SH-SY5Y (cell line): Measurements from ENCODE around the gene LONP1.

Experiments used
- GATA2 ChIP-seq: IDR thresholded peaks from 2 replicates; pipeline ENCODE4 v1.6.1; 2011; ENCODE audit warnings: mild to moderate bottlenecking, low read depth, low read length
- GATA3 ChIP-seq: IDR thresholded peaks from 2 replicates; pipeline ENCODE4 v1.6.1; 2011; ENCODE audit warnings: low read depth, mild to moderate bottlenecking, low read length, moderate library complexity

The LONP1 gene

GRCh38 chr19:5697890-5698634 lies 21.9 kb downstream of the LONP1 start:
- TF ChIP-seq GATA2 (no peak), GATA3 (no peak)

- no peak for TF ChIP-seq GATA2
- TF ChIP-seq GATA3 = no peak
Observed at GRCh38 chr19:5697022-5697889, 22.7 kb downstream of the LONP1 start.

GRCh38 chr19:5696196-5697021 lies 23.5 kb downstream of the LONP1 start:
- TF ChIP-seq GATA2 (no peak), GATA3 (no peak)

- TF ChIP-seq GATA2 (no peak), GATA3 (no peak)
Observed at GRCh38 chr19:5695649-5696195, 24.2 kb downstream of the LONP1 start.

- no peak for TF ChIP-seq GATA3
Observed at GRCh38 chr19:5694956-5695648, 24.8 kb downstream of the LONP1 start.

- no peak for TF ChIP-seq GATA3
- TF ChIP-seq GATA2 = no peak
Observed at GRCh38 chr19:5694167-5694955, 25.6 kb downstream of the LONP1 start.

GRCh38 chr19:5693195-5694166 lies 26.5 kb downstream of the LONP1 start:
- TF ChIP-seq GATA3 (no peak), GATA2 (no peak)

GRCh38 chr19:5692723-5693194 lies 27.2 kb downstream of the LONP1 start:
- no peak for TF ChIP-seq GATA3
- TF ChIP-seq GATA2 = no peak

- no peak for TF ChIP-seq GATA3
- TF ChIP-seq GATA2 = no peak
Observed at GRCh38 chr19:5691822-5692722, 27.9 kb downstream of the LONP1 start.

- TF ChIP-seq GATA3 (no peak), GATA2 (no peak)
Observed at GRCh38 chr19:5690955-5691821, 28.8 kb downstream of the LONP1 start.
